Psoas muscle (tissue), 8 donors: Measurements from ENCODE around the gene NPLOC4. TPM values are rescaled to one million over a fixed set of nuclear protein-coding genes. Genes with fewer than 3 reads are reported as not detected.

ENCODE experiments used
- ATAC-seq, 4 donors: fragments of 200-7000 bp; cut with Tn5 transposase; one replicate each; pipeline ENCODE4 v1.9.1; 2020; ENCODE audit warnings: moderate library complexity in 3 of 4, mild to moderate bottlenecking in 2 of 4
- DNase-seq, 2 donors: peaks; one replicate each; pipeline ENCODE4 v3.0.0-alpha.2; 2020
- H3K27ac ChIP-seq: fragments of 200-600 bp; one replicate; pipeline ENCODE4 v1.8.0; 2022
- H3K27me3 ChIP-seq, 3 donors: fragments of 200-600 bp in 1 of 3; one replicate each; pipeline versions ENCODE4 v1.6.1 to v1.8.0; 2013 to 2022; ENCODE audit warnings: low read length in 2 of 3, mild to moderate bottlenecking in 2 of 3, moderate library complexity in 1 of 3; ENCODE audit not compliant: insufficient read depth in 3 of 3
- H3K36me3 ChIP-seq, 2 donors: fragments of 200-600 bp in 1 of 2; one replicate each; pipeline versions ENCODE4 v1.6.1 to v1.8.0; 2013 to 2022; ENCODE audit warnings: low read depth in 1 of 2, mild to moderate bottlenecking in 1 of 2, moderate library complexity in 1 of 2; ENCODE audit not compliant: insufficient read depth in 1 of 2
- H3K4me1 ChIP-seq: fragments of 200-600 bp; one replicate; pipeline ENCODE4 v1.8.0; 2022
- H3K4me3 ChIP-seq: fragments of 200-600 bp; one replicate; pipeline ENCODE4 v1.8.0; 2022; ENCODE audit warnings: mild to moderate bottlenecking
- H3K9me3 ChIP-seq: fragments of 200-600 bp; one replicate; pipeline ENCODE4 v1.8.0; 2022
- CTCF ChIP-seq: fragments of 200-600 bp; IDR thresholded peaks from one replicate; pipeline ENCODE4 v1.8.0; 2022; ENCODE audit warnings: antibody characterized with exemption
- WGBS, 3 donors: extraction: QIAGEN DNeasy Blood & Tissue Kit; methylation state at CpG; one replicate each; pipeline versions ENCODE4 v1.1.6 to v1.1.7; 2013; 5-methylcytosine and 5-hydroxymethylcytosine counted together
- intact Hi-C, 2 donors: fragments of 100-400 bp; cut with DNase I; formaldehyde crosslinking; loops; one replicate each; pipeline versions ENCODE4 v1.11.0 to v1.14.2; 2022
- polyA plus RNA-seq, 3 donors: library from polyadenylated mRNA; stranded (reverse); fragments of 200-250 nt; gene quantifications; one replicate each; pipeline ENCODE4 v1.2.3, GENCODE V29; 2013
- total RNA-seq, 4 donors: library from RNA; stranded (reverse); fragmentation: NEBNext Ultra II Directional in 2 of 4; extraction: Animal tissue kit (Norgen Biotek cat#: 25700) in 2 of 4; gene quantifications; one replicate each; pipeline versions ENCODE4 v1.2.1 to v1.2.4, GENCODE V29; 2021 to 2023
- donor health status: healthy with polysubstance abuse.
- donor health status: DM: no; HTN: no; CAD: no; lungs with moderate emphysema.
- donor health status: Bipolar disorder and iron deficiency.
- donor health status: healthy.
- donor health status: DM: yes; HTN: yes; CAD: no.
- donor health status: DM: no; HTN: no; CAD: no.
- donor health status: DM: no; HTN: no; CAD: no.
- donor health status: DM: yes; HTN: yes; CAD: no.

The NPLOC4 gene
- total and polyA plus RNA-seq, 7 donors = 87.3 to 414 (median 204) TPM

GRCh38 chr17:81666092-81666341, 29.1 kb upstream of the NPLOC4 start:
- ATAC-seq = peak; percentile 3 to 36 (median 21)
- 0 to 1% (median 0%) methylated on average over 16 of the region's 16 CpGs for WGBS, 3 donors
- intact Hi-C loops = loop anchor here (2.0 kb wide), 1 partner anchor 29 kb away; the partner anchor contains the start of genes NPLOC4 (in 2 of the 2) and TSPAN10 (in 2 of the 2)

GRCh38 chr17:81665205-81666091, 28.5 kb upstream of the NPLOC4 start:
- intact Hi-C loops = loop anchor here (2.0 kb wide), 1 partner anchor 29 kb away; the partner anchor contains the start of genes NPLOC4 (in 2 of the 2) and TSPAN10 (in 2 of the 2)
- no peaks in the 10 kb centered on the region for H3K27me3 ChIP-seq
- peaks cover 0 to 37% of the 10 kb centered on the region in 2 donors for H3K36me3 ChIP-seq
- H3K4me1 ChIP-seq = peaks cover 11% of the 10 kb centered on the region
- no peak for DNase-seq
- peak overlapping the region; percentile 100 for H3K4me3 ChIP-seq
- WGBS, 3 donors = 56 to 63% (median 62%) methylated on average over 30 of the region's 30 CpGs
- no peaks in the 10 kb centered on the region for H3K9me3 ChIP-seq
- H3K27ac ChIP-seq = peak overlapping the region; percentile 90
- ATAC-seq = peak; percentile 4 to 33 (median 27)
- no peak for TF ChIP-seq CTCF

More at GRCh38 chr17:81666092-81666341, 29.1 kb upstream of the NPLOC4 start:
- DNase-seq = no peak
- Histone ChIP-seq H3K4me3 (peak overlapping the region; percentile 100), H3K36me3 (peaks cover 0 to 43% of the 10 kb centered on the region in 2 donors), H3K27me3 (no peaks in the 10 kb centered on the region), H3K9me3 (no peaks in the 10 kb centered on the region), H3K27ac (peak overlapping the region; percentile 90), H3K4me1 (peaks cover 11% of the 10 kb centered on the region)
- TF ChIP-seq CTCF = no peak

- Histone ChIP-seq H3K9me3 (no peaks in the 10 kb centered on the region), H3K4me3 (no peak overlapping the region), H3K27ac (no peak overlapping the region), H3K36me3 (peaks cover 0 to 23% of the 10 kb centered on the region in 2 donors), H3K27me3 (no peaks in the 10 kb centered on the region), H3K4me1 (peaks cover 11% of the 10 kb centered on the region)
- WGBS, 3 donors = 52 to 70% (median 62%) methylated on average over 7 of the region's 7 CpGs
- intact Hi-C loops = no loop called here
- DNase-seq = no peak
- no peak for ATAC-seq
- no peak for TF ChIP-seq CTCF
Measured at GRCh38 chr17:81664051-81664470, 27.1 kb upstream of the NPLOC4 start.

GRCh38 chr17:81662002-81662401, 25.1 kb upstream of the NPLOC4 start:
- 89 to 99% (median 93%) methylated on average over 4 of the region's 4 CpGs for whole genome bisulfite sequencing, 3 donors
- Histone ChIP-seq H3K4me1 (peaks cover 14% of the 10 kb centered on the region), H3K27me3 (no peaks in the 10 kb centered on the region), H3K4me3 (no peak overlapping the region), H3K27ac (no peak overlapping the region), H3K36me3 (peaks cover 0 to 15% of the 10 kb centered on the region in 2 donors), H3K9me3 (no peaks in the 10 kb centered on the region)
- intact Hi-C loops = no loop called here
- TF ChIP-seq CTCF = no peak
- no peak for ATAC-seq
- no peak for DNase-seq
